HG02870 (cell line): ENCODE results near the gene MGAT5.

Experiments used
- ATAC-seq: cut with Tn5 transposase; IDR thresholded peaks from one replicate; pipeline ENCODE4 v1.9.1; 2021; ENCODE audit warnings: mild to moderate bottlenecking, moderate library complexity; ENCODE audit not compliant: unreplicated experiment

The MGAT5 gene

DNA sequence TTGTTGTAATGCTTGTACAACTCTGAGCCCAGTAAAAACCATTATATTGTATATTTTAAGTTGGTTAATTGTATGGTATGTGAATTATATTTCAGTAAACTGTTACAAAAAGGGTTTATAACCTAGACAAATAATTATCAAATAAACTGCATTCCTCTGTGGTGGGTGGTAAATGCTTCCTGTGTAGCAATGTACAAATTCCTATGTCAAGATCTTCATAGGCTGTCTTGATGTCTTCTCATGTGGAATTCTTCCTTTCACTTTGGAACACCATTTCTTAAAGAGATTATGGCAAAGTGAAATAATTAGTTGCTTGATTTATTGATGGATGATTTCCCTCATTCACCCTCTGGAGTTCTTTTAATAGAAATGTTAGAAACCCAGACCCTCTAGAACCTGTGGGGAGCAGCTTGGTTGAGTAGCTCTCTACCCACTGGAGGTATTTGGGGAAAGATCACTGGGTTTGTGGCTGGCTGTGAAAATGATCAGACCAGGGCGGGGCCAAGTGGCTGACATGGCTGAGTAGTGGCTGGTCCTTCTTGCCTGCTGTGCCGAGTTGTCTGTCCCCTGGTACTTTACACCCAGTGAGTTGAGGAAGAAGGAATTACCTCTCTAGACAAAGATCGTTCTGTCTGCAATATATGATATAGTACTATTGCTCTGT is 22.4 kb upstream of the MGAT5 start:
- no peak for ATAC-seq

GRCh38 chr2:134231965-134232340 is 21.9 kb upstream of the MGAT5 start:
- no peak for ATAC-seq

- ATAC-seq = no peak
These were observed 21.4 kb upstream of the MGAT5 start for GRCh38 chr2:134232461-134232860.

- ATAC-seq = peak; percentile 33
These were observed 20.8 kb upstream of the MGAT5 start for GRCh38 chr2:134232868-134233727.

- ATAC-seq = peak; percentile 55
These were observed 20.1 kb upstream of the MGAT5 start for GRCh38 chr2:134233728-134234136.

DNA sequence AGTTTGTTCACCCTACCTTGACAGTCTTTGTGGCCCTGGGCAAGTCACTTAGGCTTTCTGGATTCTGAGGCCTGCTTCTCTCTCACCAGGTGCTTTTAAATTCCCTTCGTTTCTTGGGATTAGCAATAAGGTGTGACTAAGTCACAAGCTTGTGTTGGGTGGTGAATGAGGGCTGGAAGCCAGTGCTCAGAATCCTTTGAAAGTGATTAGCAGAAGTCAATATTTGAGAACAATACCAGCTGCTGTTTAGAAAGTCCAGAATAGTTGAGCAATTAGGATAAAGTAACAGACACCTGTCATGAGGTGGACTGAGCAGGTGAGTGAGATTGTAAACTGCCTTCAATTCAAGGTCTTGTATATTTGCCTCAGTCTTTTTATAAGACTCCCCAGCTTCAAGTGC is 19.3 kb upstream of the MGAT5 start:
- no peak for ATAC-seq

GRCh38 chr2:134235510-134236144 is 18.2 kb upstream of the MGAT5 start:
- ATAC-seq = no peak

- no peak for ATAC-seq
These were observed 15.5 kb upstream of the MGAT5 start for GRCh38 chr2:134238371-134238770.

DNA sequence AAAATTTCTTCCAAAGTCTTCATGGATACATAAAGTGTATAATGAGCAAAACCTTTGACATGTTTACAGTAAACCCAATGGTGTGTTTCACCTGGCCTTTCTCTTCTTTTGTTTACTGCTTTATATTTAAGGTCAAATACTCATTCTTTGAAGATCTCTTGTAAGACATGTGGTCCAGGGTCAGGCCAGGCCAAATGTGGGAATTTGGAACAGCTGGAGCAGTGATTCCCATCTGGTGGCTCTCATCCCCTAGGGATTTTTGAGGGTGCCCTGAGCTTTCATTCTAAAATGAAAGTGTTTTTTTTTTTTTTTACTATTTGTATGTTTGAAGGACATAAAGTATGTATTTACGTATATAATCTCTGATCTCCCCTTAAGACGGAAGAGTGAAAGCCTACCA is 13.8 kb upstream of the MGAT5 start:
- no peak for ATAC-seq

DNA sequence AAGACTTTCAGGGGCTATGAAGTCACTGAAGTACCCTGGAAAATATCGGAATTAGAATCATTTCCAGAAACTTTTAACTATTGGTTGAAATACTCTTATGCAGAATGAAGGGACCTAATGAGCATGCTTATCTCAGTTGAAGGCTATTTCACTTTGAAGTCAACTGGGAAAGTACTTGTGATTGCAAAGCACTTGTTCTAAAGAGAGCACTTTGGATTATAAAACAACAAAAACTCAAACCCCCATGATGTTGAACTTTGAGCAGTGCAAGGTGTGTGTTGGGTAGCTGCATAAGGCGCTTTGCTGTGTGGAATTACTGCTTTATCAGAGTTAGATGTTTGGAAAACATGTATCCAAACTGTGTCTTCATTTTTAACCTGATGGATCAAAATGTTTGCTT is 12.0 kb upstream of the MGAT5 start:
- no peak for ATAC-seq

GRCh38 chr2:134243244-134243643 is 10.6 kb upstream of the MGAT5 start:
- no peak for ATAC-seq

GRCh38 chr2:134244086-134244485 is 9.8 kb upstream of the MGAT5 start:
- ATAC-seq = no peak

GRCh38 chr2:134244587-134244986 is 9.3 kb upstream of the MGAT5 start:
- no peak for ATAC-seq

DNA sequence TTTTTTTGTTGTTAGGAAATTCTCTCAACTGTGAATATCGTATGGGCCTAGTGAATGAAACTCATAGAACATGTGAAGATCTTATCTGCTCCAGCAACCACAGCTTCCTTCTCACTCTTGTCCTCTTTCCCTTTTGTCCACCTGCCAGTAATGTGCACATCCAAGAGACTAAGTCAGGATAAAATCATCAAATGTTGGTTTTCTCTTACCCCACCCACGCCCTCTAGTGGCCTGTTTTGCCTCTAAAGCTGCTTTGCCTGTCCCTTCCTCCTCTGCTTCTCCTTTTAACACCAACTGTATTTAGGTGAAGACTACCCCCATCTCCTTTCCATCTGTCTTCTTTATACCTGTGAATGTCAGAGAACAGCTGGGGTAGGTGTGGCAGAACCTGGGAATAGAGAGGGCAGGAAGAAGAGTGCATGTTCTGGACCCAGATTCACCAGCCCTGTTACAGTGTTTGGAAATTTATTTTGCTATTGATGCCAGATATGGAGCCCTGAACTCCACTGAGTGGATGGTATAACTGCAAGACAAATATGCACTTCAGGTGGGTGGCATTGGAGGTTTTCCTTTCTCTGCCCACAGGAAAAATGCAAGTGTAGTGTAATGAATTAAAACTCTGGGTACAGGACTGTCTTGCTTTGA is 8.4 kb upstream of the MGAT5 start:
- no peak for ATAC-seq

DNA sequence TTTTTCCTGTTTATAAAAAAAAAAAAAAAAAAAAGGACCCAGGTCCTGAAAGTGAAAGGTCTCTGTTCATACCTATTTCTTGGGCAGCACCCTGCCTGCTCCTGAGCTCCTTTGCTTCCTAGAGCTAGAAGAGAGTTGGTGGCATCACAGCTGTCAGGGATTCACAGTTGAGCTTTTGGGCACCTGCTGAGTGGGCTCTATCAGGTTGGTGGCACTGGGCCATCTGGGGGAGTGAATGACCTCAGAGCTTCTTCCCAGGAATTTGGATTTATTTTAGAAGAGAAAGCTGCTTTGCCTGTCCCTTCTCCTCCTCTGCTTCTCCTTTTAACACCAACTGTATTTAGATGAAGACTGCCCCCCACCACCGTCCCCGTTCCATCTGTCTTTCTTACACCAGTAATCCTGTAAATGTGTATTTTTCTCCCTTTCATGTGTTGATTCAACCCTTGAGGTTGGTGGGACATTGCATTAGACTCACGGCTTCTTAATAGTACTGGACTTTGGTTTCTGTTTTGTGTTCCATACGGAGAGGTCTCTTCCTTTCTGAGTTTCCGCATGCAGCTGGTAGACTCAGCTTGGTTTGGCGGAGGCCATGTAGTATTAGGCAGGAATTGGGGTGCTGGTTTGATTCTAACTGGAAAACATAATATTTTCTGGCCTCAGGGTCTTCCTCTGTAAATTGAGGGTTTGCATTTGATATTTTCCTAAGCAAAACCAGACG is 7.6 kb upstream of the MGAT5 start:
- ATAC-seq = no peak

GRCh38 chr2:134247679-134248078 is 6.2 kb upstream of the MGAT5 start:
- peak; percentile 35 for ATAC-seq

GRCh38 chr2:134248913-134249312 is 5.0 kb upstream of the MGAT5 start:
- ATAC-seq = no peak

DNA sequence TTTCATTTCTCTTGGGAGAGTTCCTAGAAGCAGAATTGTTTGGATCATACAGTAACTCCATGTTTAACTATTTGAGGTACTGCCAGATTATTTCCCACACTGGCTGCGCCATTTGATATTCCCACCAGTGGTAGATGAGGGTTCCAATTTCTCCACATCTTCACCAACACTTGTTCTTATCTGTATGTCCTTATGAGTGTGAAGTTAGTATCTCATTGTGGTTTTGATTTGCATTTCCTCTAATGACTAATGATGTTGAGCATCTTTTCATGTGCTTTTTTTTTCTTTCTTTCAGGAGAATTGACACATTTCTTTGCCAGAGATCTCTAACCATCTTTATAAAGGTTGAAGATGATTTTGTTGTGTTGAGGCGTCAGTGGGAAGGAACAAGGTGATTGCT is 4.1 kb upstream of the MGAT5 start:
- no peak for ATAC-seq

DNA sequence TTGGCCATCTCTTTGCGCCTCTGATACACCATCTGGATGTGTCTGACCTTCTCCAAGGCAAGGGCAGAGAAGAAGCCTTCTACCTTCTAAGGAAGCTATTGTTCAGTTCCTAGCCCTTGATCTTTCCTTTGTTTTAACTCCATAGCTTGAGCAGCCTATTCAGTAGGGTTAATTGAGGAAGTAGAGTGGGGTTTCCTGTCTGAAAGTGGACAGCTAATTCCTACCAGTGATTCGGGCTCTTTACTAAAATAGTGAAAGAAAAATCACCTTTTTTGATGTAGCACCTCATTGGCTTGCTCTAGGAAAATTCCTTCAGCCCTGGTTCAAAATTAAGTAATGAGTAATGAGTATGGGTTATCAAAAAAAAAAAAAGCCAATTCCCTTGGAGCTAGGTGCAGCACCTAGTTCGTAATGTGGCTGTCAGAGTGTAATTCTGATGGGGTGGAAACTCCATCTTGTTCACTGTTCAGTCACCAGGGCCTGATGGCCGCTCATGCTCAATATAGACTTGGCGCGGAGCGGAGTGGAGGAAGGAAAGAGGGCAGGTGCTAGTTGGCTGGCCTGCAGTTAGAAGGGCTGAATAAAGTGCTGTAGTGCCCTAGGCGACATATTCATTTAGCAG is 2.9 kb upstream of the MGAT5 start:
- no peak for ATAC-seq

DNA sequence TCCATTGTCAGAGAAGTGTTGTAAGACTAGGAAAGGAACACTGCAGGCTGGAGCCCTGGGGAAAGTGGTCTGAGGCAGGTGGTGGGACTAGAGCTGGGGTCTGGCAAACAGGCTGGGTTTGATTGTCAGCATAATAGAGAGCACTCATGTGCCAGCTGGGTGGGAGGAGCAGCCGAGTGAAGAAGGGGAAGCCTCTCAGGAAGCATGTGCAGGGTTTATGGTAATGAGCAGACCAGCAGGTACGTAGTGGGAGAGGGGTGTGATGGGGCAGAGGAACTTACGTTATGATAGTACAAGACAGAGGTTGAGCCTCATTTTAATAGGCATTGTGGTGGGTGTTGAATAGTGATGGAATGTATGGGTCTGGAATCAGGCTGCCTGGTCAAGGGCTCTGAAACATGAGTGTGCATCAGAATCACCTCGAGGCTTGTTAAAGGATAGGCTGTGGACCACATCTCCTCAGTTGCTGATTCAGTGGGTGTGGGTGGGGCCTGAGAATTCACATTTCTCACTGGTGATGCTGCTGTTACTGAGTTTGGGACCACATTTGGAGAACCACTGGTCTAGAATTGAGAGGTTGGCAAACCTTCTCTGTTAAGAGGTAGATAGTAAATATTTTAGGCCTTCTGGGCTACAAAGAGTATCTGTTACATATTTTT is 1.7 kb upstream of the MGAT5 start:
- no peak for ATAC-seq
